Activated T-cell treated with anti-CD3 and anti-CD28 coated beads, Interleukin-2, amount 50 U/mL, for 1 hour (primary cell): ENCODE measurements around the gene UROC1.

Experiments used
- DNase-seq: peaks from one replicate; pipeline ENCODE4 v3.0.0-alpha.2; 2020

UROC1 gene

GRCh38 chr3:126438186-126438585 is 79.4 kb downstream of the UROC1 start:
- no peak for DNase-seq

GRCh38 chr3:126436826-126437717 is 80.5 kb downstream of the UROC1 start:
- no peak for DNase-seq

- no peak for DNase-seq
These were observed 81.9 kb downstream of the UROC1 start for GRCh38 chr3:126435456-126436315.

- DNase-seq = no peak
These were observed 82.6 kb downstream of the UROC1 start for GRCh38 chr3:126434931-126435411.

GRCh38 chr3:126434264-126434590 is 83.3 kb downstream of the UROC1 start:
- DNase-seq = no peak

- no peak for DNase-seq
These were observed 83.9 kb downstream of the UROC1 start for GRCh38 chr3:126433496-126434263.

- no peak for DNase-seq
These were observed 84.5 kb downstream of the UROC1 start for GRCh38 chr3:126433105-126433430.

GRCh38 chr3:126432361-126433104 is 85.0 kb downstream of the UROC1 start:
- DNase-seq = no peak
